SU-DHL-6 (cell line): ENCODE results near the gene ATP1A3.
A peak's percentile ranks its signal among the peaks of the same experiment; 100 is the strongest.

Experiments used
- H2AFZ ChIP-seq: fragments of 200-600 bp; sonication (generic); 2 replicates; pipeline ENCODE4 v1.6.1; 2014; ENCODE audit warnings: low read depth, mild to moderate bottlenecking, moderate library complexity, mixed read lengths, antibody characterized with exemption, low read length; ENCODE audit not compliant: severe bottlenecking
- H3F3A ChIP-seq: fragments of 200-600 bp; shearing (Covaris generic); 2 replicates; pipeline ENCODE4 v1.6.0; 2016; ENCODE audit warnings: antibody characterized with exemption, mild to moderate bottlenecking; ENCODE audit not compliant: insufficient read depth
- H3K27ac ChIP-seq: fragments of 200-600 bp; sonication (generic); 2 replicates; pipeline ENCODE4 v1.5.1; 2016; ENCODE audit warnings: low read depth, mild to moderate bottlenecking, low read length, moderate library complexity, mixed read lengths
- H3K27me3 ChIP-seq: fragments of 200-600 bp; sonication (generic), shearing (Covaris generic); 2 replicates; pipeline ENCODE4 v1.6.0; 2014; ENCODE audit warnings: mild to moderate bottlenecking, low read length
- H3K36me3 ChIP-seq: fragments of 200-600 bp; sonication (generic); 2 replicates; pipeline ENCODE4 v1.6.1; 2014; ENCODE audit warnings: mild to moderate bottlenecking, low read length, mixed read lengths
- H3K4me2 ChIP-seq: fragments of 300-600, 200-600 bp; shearing (Covaris generic), sonication (generic); 2 replicates; pipeline ENCODE4 v1.6.0; 2014; ENCODE audit warnings: low read length, low read depth, mild to moderate bottlenecking; ENCODE audit not compliant: poor library complexity, severe bottlenecking
- H3K4me3 ChIP-seq: fragments of 200-600 bp; sonication (generic); 2 replicates; pipeline ENCODE4 v1.5.1; 2014; ENCODE audit warnings: antibody characterized with exemption, low read length, mild to moderate bottlenecking, mixed read lengths; ENCODE audit not compliant: insufficient read depth, poor library complexity, severe bottlenecking
- H3K79me2 ChIP-seq: fragments of 200-600 bp; sonication (generic); 2 replicates; pipeline ENCODE4 v1.6.1; 2014; ENCODE audit warnings: mild to moderate bottlenecking, low read length, moderate library complexity; ENCODE audit not compliant: insufficient read depth
- H3K9ac ChIP-seq: fragments of 200-600 bp; sonication (generic); 2 replicates; pipeline ENCODE4 v1.7.0; 2014; ENCODE audit warnings: mild to moderate bottlenecking, low read length
- H3K9me2 ChIP-seq: fragments of 200-600 bp; sonication (generic); replicated peaks from 2 replicates; pipeline ENCODE4 v1.6.1; 2014; ENCODE audit warnings: low read length; ENCODE audit not compliant: insufficient read depth
- H3K9me3 ChIP-seq: fragments of 200-600 bp; sonication (generic); 2 replicates; pipeline ENCODE4 v1.6.1; 2014; ENCODE audit warnings: low read length, mixed read lengths; ENCODE audit not compliant: insufficient read depth
- H4K20me1 ChIP-seq: fragments of 200-600 bp; sonication (generic); 2 replicates; pipeline ENCODE4 v1.6.1; 2014; ENCODE audit warnings: low read depth, mild to moderate bottlenecking, antibody characterized with exemption, low read length, moderate library complexity, mixed read lengths
- EZH2phosphoT487 ChIP-seq: fragments of 200-600 bp; sonication (generic), shearing (Covaris generic); conservative IDR thresholded peaks from 2 replicates; pipeline ENCODE4 v1.6.1; 2018; ENCODE audit warnings: mild to moderate bottlenecking, antibody characterized with exemption, low read length, moderate library complexity, mixed read lengths
- TF ChIP-seq, protein P1 (sequence below): fragments of 200-600 bp; sonication (generic); IDR thresholded peaks from one replicate; pipeline ENCODE4 v1.5.1; 2017; ENCODE audit warnings: antibody characterized with exemption, mild to moderate bottlenecking, low read length, moderate library complexity; ENCODE audit not compliant: insufficient read depth, poor library complexity, severe bottlenecking

The ATP1A3 gene

DNA sequence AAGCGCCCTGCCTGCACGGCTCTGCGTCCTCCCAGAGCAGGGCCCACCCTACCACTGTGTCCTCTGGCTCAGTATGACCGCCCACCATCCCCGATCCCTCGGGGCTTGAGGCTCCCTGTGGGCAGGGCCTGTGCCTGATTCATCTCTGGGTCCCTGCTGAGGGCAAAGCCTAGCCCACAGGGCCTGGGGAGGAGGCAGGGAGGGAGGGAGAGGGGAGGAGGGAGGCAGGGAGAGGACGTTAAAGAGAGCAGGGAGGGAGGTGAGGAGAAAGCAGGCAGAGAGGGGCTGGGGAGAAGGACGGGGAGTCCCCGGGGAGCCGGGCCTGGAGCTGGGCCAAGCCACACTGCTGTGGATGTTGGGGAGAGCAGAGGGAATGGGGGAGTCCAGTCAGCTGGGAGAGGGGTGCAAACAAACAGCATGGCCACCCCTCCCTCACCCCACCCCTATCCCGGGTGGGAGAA lies 61.7 kb downstream of the ATP1A3 start:
- Histone ChIP-seq H3K9ac (0 out of 2 replicates have a peak overlapping the region, but pooled peaks have one; percentile 40), H3K27ac (peak overlapping the region; percentile 99), H3K79me2 (peaks cover 4% of the 10 kb centered on the region), H3K4me2 (no peak overlapping the region), H3K27me3 (no peaks in the 10 kb centered on the region), H3F3A (peaks cover 45% of the 10 kb centered on the region), H3K9me2 (no peaks in the 10 kb centered on the region), H3K36me3 (no peaks in the 10 kb centered on the region), H3K4me3 (no peak overlapping the region), H4K20me1 (no peaks in the 10 kb centered on the region), H3K9me3 (no peaks in the 10 kb centered on the region), H2AFZ (no peak overlapping the region)
- TF ChIP-seq EZH2phosphoT487 = no peak
- TF ChIP-seq, protein P1, sequence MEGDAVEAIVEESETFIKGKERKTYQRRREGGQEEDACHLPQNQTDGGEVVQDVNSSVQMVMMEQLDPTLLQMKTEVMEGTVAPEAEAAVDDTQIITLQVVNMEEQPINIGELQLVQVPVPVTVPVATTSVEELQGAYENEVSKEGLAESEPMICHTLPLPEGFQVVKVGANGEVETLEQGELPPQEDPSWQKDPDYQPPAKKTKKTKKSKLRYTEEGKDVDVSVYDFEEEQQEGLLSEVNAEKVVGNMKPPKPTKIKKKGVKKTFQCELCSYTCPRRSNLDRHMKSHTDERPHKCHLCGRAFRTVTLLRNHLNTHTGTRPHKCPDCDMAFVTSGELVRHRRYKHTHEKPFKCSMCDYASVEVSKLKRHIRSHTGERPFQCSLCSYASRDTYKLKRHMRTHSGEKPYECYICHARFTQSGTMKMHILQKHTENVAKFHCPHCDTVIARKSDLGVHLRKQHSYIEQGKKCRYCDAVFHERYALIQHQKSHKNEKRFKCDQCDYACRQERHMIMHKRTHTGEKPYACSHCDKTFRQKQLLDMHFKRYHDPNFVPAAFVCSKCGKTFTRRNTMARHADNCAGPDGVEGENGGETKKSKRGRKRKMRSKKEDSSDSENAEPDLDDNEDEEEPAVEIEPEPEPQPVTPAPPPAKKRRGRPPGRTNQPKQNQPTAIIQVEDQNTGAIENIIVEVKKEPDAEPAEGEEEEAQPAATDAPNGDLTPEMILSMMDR = no peak

GRCh38 chr19:41930926-41931592 lies 63.0 kb downstream of the ATP1A3 start:
- Histone ChIP-seq H3K4me3 (no peak overlapping the region), H4K20me1 (no peaks in the 10 kb centered on the region), H3K9me2 (no peaks in the 10 kb centered on the region), H3K27ac (peak overlapping the region; percentile 99), H3K27me3 (no peaks in the 10 kb centered on the region), H3K9me3 (no peaks in the 10 kb centered on the region), H3F3A (peaks cover 34% of the 10 kb centered on the region), H3K9ac (peak overlapping the region; percentile 91), H2AFZ (no peak overlapping the region), H3K79me2 (peaks cover 8% of the 10 kb centered on the region), H3K4me2 (peak overlapping the region; percentile 84), H3K36me3 (no peaks in the 10 kb centered on the region)
- TF ChIP-seq, protein P1 = peak; percentile 65
- no peak for TF ChIP-seq EZH2phosphoT487

GRCh38 chr19:41930322-41930722 lies 63.7 kb downstream of the ATP1A3 start:
- H3K4me2 ChIP-seq = peak overlapping the region; percentile 84
- peak overlapping the region; percentile 99 for H3K27ac ChIP-seq

More at GRCh38 chr19:41930322-41930722, 63.7 kb downstream of the ATP1A3 start:
- Histone ChIP-seq H3K79me2 (peaks cover 8% of the 10 kb centered on the region), H4K20me1 (no peaks in the 10 kb centered on the region), H3K36me3 (no peaks in the 10 kb centered on the region), H3F3A (peaks cover 31% of the 10 kb centered on the region), H2AFZ (no peak overlapping the region), H3K9me2 (no peaks in the 10 kb centered on the region), H3K4me3 (peak overlapping the region; percentile 69), H3K9ac (peak overlapping the region; percentile 91), H3K9me3 (no peaks in the 10 kb centered on the region), H3K27me3 (no peaks in the 10 kb centered on the region)
- TF ChIP-seq, protein P1 = no peak
- no peak for TF ChIP-seq EZH2phosphoT487
